Adrenal gland (tissue), 12 donors: ENCODE results near the gene KIAA0040. TPM values are rescaled to one million over a fixed set of nuclear protein-coding genes. Genes with fewer than 3 reads are reported as not detected.
A peak's percentile ranks its signal among the peaks of the same experiment; 100 is the strongest.

Source experiments
- DNase-seq, 7 donors: peaks; one replicate each; pipeline ENCODE4 v3.0.0-alpha.2; 2019 to 2020
- H3K27ac ChIP-seq, 5 donors: fragments of 200-600 bp; sonication (generic) in 4 of 5; 1 replicate in 3 of 5; 2 replicates in 2 of 5; pipeline versions ENCODE4 v1.5.1 to v1.8.0; 2016 to 2020; ENCODE audit warnings: mild to moderate bottlenecking in 1 of 5
- H3K27me3 ChIP-seq: fragments of 200-600 bp; 2 replicates; pipeline ENCODE4 v1.8.0; 2021
- H3K36me3 ChIP-seq, 2 donors: fragments of 200-600 bp; replicated peaks in 1 of 2; 1 replicate in 1 of 2; 2 replicates in 1 of 2; pipeline versions ENCODE4 v1.5.1 to v1.8.0; 2018 to 2022
- H3K4me1 ChIP-seq, 2 donors: fragments of 200-600 bp; replicated peaks in 1 of 2; 1 replicate in 1 of 2; 2 replicates in 1 of 2; pipeline versions ENCODE4 v1.5.1 to v1.8.0; 2018 to 2021
- H3K4me3 ChIP-seq, 4 donors: fragments of 200-600 bp; sonication (generic) in 3 of 4; one replicate each; pipeline ENCODE4 v1.5.1; 2016 to 2018
- H3K9me3 ChIP-seq, 3 donors: fragments of 200-600 bp; sonication (generic) in 1 of 3; replicated peaks in 1 of 3; 1 replicate in 2 of 3; 2 replicates in 1 of 3; pipeline versions ENCODE4 v1.5.1 to v1.8.0; 2016 to 2021
- CTCF ChIP-seq, 6 experiments: fragments of 450-650 bp in 4 of 6; fragments of 200-600 bp in 2 of 6; sonication (generic) in 1 of 6; IDR thresholded peaks; 1 replicate in 5 of 6; 2 replicates in 1 of 6; pipeline versions ENCODE4 v1.5.1 to v1.8.0; 2016 to 2021; ENCODE audit warnings: antibody characterized with exemption in 6 of 6, mild to moderate bottlenecking in 2 of 6, moderate library complexity in 1 of 6
- POLR2A ChIP-seq, 2 donors: fragments of 450-650 bp; IDR thresholded peaks; one replicate each; pipeline ENCODE4 v1.6.1; 2017; ENCODE audit warnings: antibody characterized with exemption in 2 of 2, mild to moderate bottlenecking in 2 of 2, moderate library complexity in 1 of 2
- WGBS, 4 donors: extraction: QIAGEN DNeasy Blood & Tissue Kit in 2 of 4; methylation state at CpG; one replicate each; pipeline versions ENCODE4 v1.1.5 to v1.1.7; 2013 to 2017; 5-methylcytosine and 5-hydroxymethylcytosine counted together
- intact Hi-C, 2 donors: fragments of 100-400 bp; cut with DNase I; formaldehyde crosslinking; loops; one replicate each; pipeline versions ENCODE4 v1.14.1 to v1.15.0; 2022 to 2023
- polyA plus RNA-seq, 3 donors: library from polyadenylated mRNA; stranded (reverse); fragments of 200-250 nt in 2 of 3; fragments of 350-450 nt in 1 of 3; fragmentation: Illumina TruSeq in 1 of 3; extraction: RNeasy Lipid Tissue Mini Kit (QIAGEN cat#74804) in 1 of 3; gene quantifications; one replicate each; pipeline ENCODE4 v1.2.3, GENCODE V29; 2013 to 2014
- total RNA-seq, 9 donors: library from RNA; depleted of rRNA in 4 of 9; stranded (reverse); fragments of >200 nt in 4 of 9; fragments of 120-200 nt in 1 of 9; fragmentation: NEBNext Ultra II Directional in 1 of 9; extraction: Animal tissue kit (Norgen Biotek cat#: 25700) in 1 of 9; gene quantifications; one replicate each; pipeline versions ENCODE4 v1.1.0 to v1.2.4, GENCODE V29; 2013 to 2023
- donor health status: healthy with polysubstance abuse.
- donor health status: Bipolar disorder and iron deficiency.
- donor health status: DM: yes; HTN: yes; CAD: no.
- donor health status: DM: no; HTN: no; CAD: no.
- donor health status: DM: no; HTN: no; CAD: no.
- donor health status: DM: yes; HTN: yes; CAD: no.

KIAA0040 gene
- total and polyA plus RNA-seq, 12 donors = 1.8 to 54.3 (median 12.3) TPM

- Histone ChIP-seq H3K4me3 (no peak overlapping the region), H3K27ac (no peak overlapping the region), H3K9me3 (no peaks in the 10 kb centered on the region), H3K27me3 (no peaks in the 10 kb centered on the region), H3K36me3 (no peaks in the 10 kb centered on the region), H3K4me1 (no peaks in the 10 kb centered on the region)
- WGBS, 4 donors = 77 to 84% (median 82%) methylated on average over 9 of the region's 9 CpGs
- no peak for TF ChIP-seq POLR2A (IDR thresholded peaks at IDR 0.05)
- no peak for TF ChIP-seq CTCF (IDR thresholded peaks at IDR 0.05)
- intact Hi-C loops = loop anchor here in 1 of 2 donors (5.0 kb wide), 1 partner anchor 356 kb away; no protein-coding TSS in a partner anchor
- no peak for DNase-seq
These were observed 64.1 kb downstream of the KIAA0040 start for GRCh38 chr1:175128523-175128922.

- TF ChIP-seq CTCF (IDR thresholded peaks at IDR 0.05) (no peak), POLR2A (IDR thresholded peaks at IDR 0.05) (no peak)
- no peak for DNase-seq
- H3K27me3 ChIP-seq = no peaks in the 10 kb centered on the region
- H3K4me3 ChIP-seq = no peak overlapping the region
- H3K4me1 ChIP-seq = no peaks in the 10 kb centered on the region
- intact Hi-C loops = loop anchor here in 1 of 2 donors (5.0 kb wide), 1 partner anchor 355 kb away; no protein-coding TSS in a partner anchor
- no peaks in the 10 kb centered on the region for H3K36me3 ChIP-seq
- 61 to 80% (median 74%) methylated on average over 3 to 6 of the region's 6 CpGs for WGBS, 4 donors
- H3K9me3 ChIP-seq = no peaks in the 10 kb centered on the region
- no peak overlapping the region for H3K27ac ChIP-seq
These were observed 65.0 kb downstream of the KIAA0040 start for GRCh38 chr1:175127565-175127964.

- no peak overlapping the region for H3K27ac ChIP-seq
- TF ChIP-seq CTCF (IDR thresholded peaks at IDR 0.05) (no peak), POLR2A (IDR thresholded peaks at IDR 0.05) (no peak)
These were observed 66.2 kb downstream of the KIAA0040 start for GRCh38 chr1:175126347-175126746.

GRCh38 chr1:175124861-175125260, 67.7 kb downstream of the KIAA0040 start:
- H3K4me3 ChIP-seq = no peak overlapping the region
- TF ChIP-seq POLR2A (IDR thresholded peaks at IDR 0.05) (no peak), CTCF (IDR thresholded peaks at IDR 0.05) (no peak)
- WGBS, 4 donors = 20 to 35% (median 27%) methylated on average over 1 of the region's 1 CpG
- no peaks in the 10 kb centered on the region for H3K9me3 ChIP-seq
- DNase-seq = no peak
- intact Hi-C loops = loop anchor here (5.0 kb wide), 2 partner anchors 93 to 353 kb away; no protein-coding TSS in a partner anchor
- no peaks in the 10 kb centered on the region for H3K27me3 ChIP-seq
- no peaks in the 10 kb centered on the region for H3K36me3 ChIP-seq
- no peaks in the 10 kb centered on the region for H3K4me1 ChIP-seq
- peak overlapping the region in 1 of 5 donors; percentile 10 for H3K27ac ChIP-seq

More at GRCh38 chr1:175126347-175126746, 66.2 kb downstream of the KIAA0040 start:
- no peaks in the 10 kb centered on the region for H3K4me1 ChIP-seq
- no peaks in the 10 kb centered on the region for H3K36me3 ChIP-seq
- H3K9me3 ChIP-seq = no peaks in the 10 kb centered on the region
- H3K27me3 ChIP-seq = no peaks in the 10 kb centered on the region
- intact Hi-C loops = loop anchor here in 1 of 2 donors (5.0 kb wide), 1 partner anchor 354 kb away; no protein-coding TSS in a partner anchor
- H3K4me3 ChIP-seq = no peak overlapping the region
- DNase-seq = peak in 1 of 7 donors; percentile 23
- 54 to 74% (median 60%) methylated on average over 4 of the region's 4 CpGs for WGBS, 4 donors
